ENCODE data around the gene PRDM16.

PRDM16 gene

GRCh38 chr1:3457910-3458883, 389.2 kb downstream of the PRDM16 start:
- no peak for DNase-seq

- DNase-seq: no peak
Measured at GRCh38 chr1:3459051-3459908, 390.3 kb downstream of the PRDM16 start.

GRCh38 chr1:3459940-3460671, 391.1 kb downstream of the PRDM16 start:
- DNase-seq: no peak

- DNase-seq: no peak
Measured at GRCh38 chr1:3460672-3461131, 391.7 kb downstream of the PRDM16 start.

GRCh38 chr1:3461238-3461933, 392.4 kb downstream of the PRDM16 start:
- DNase-seq: no peak

GRCh38 chr1:3461934-3462275, 392.9 kb downstream of the PRDM16 start:
- no peak for DNase-seq

- no peak for DNase-seq
Measured at GRCh38 chr1:3462356-3463012, 393.5 kb downstream of the PRDM16 start.

- no peak for DNase-seq
Measured at GRCh38 chr1:3463013-3463385, 394.0 kb downstream of the PRDM16 start.

- DNase-seq: no peak
Measured at GRCh38 chr1:3463408-3463863, 394.4 kb downstream of the PRDM16 start.

GRCh38 chr1:3463891-3464648, 395.1 kb downstream of the PRDM16 start:
- DNase-seq: no peak

GRCh38 chr1:3464649-3465025, 395.6 kb downstream of the PRDM16 start:
- DNase-seq: no peak

- DNase-seq: no peak
Measured at GRCh38 chr1:3465091-3465934, 396.3 kb downstream of the PRDM16 start.

GRCh38 chr1:3465935-3466321, 396.9 kb downstream of the PRDM16 start:
- no peak for DNase-seq

GRCh38 chr1:3466366-3467075, 397.5 kb downstream of the PRDM16 start:
- DNase-seq: no peak

GRCh38 chr1:3467096-3468036, 398.4 kb downstream of the PRDM16 start:
- no peak for DNase-seq

GRCh38 chr1:3468236-3469103, 399.5 kb downstream of the PRDM16 start:
- DNase-seq: no peak

Measured in NCI-H2107 (cell line).